WTC11 (cell line): ENCODE results near the gene MYH9. TPM values are rescaled to one million over a fixed set of nuclear protein-coding genes. Genes with fewer than 3 reads are reported as not detected.

Experiments used
- ATAC-seq: fragments of 200-7000 bp; cut with Tn5 transposase; 2 replicates; pipeline ENCODE4 v1.10.0; 2021; ENCODE audit warnings: mild to moderate bottlenecking, moderate library complexity
- CTCF ChIA-PET: fragments of 300-600 bp; sonication (Branson Sonifier 250); formaldehyde crosslinking; loops from one replicate; lab custom pipeline; 2021; ENCODE audit warnings: antibody characterized with exemption; lab: Charles Lee
- POLR2A ChIA-PET: fragments of 350-600 bp; sonication (Branson Sonifier 250); formaldehyde crosslinking; loops from one replicate; lab custom pipeline; 2021; ENCODE audit warnings: antibody characterized with exemption; lab: Charles Lee
- DNase-seq: peaks from one replicate; pipeline ENCODE4 v3.0.0; 2021; ENCODE audit warnings: low spot score
- H3K27ac Mint-ChIP-seq: 2 replicates; pipeline ENCODE4 v1.8.0; 2021; ENCODE audit warnings: mixed read lengths
- H3K27me3 Mint-ChIP-seq: 2 replicates; pipeline ENCODE4 v1.8.0; 2021; ENCODE audit warnings: low read depth, mild to moderate bottlenecking, moderate library complexity, mixed read lengths
- H3K36me3 Mint-ChIP-seq: 2 replicates; pipeline ENCODE4 v1.8.0; 2021; ENCODE audit warnings: mixed read lengths
- H3K4me1 Mint-ChIP-seq: 2 replicates; pipeline ENCODE4 v1.8.0; 2022; ENCODE audit warnings: mixed read lengths
- H3K4me3 Mint-ChIP-seq: 2 replicates; pipeline ENCODE4 v1.8.0; 2021; ENCODE audit warnings: mild to moderate bottlenecking, moderate library complexity, mixed read lengths
- H3K9me3 Mint-ChIP-seq: 2 replicates; pipeline ENCODE4 v1.8.0; 2021; ENCODE audit warnings: mixed read lengths
- CBFB ChIP-seq: sonication (generic); formaldehyde crosslinking; IDR thresholded peaks from 2 replicates; pipeline ENCODE4 v1.8.1; 2022; ENCODE audit warnings: mild to moderate bottlenecking, low read depth, missing genetic modification reagents
- CREB1 ChIP-seq: sonication (generic); formaldehyde crosslinking; IDR thresholded peaks from 2 replicates; pipeline ENCODE4 v1.8.0; 2023; ENCODE audit warnings: mild to moderate bottlenecking, missing genetic modification reagents
- ELF4 ChIP-seq: sonication (generic); formaldehyde crosslinking; IDR thresholded peaks from 2 replicates; pipeline ENCODE4 v1.8.1; 2022; ENCODE audit warnings: low read depth, mild to moderate bottlenecking, moderate library complexity, missing genetic modification reagents
- ESRRA ChIP-seq: sonication (generic); formaldehyde crosslinking; IDR thresholded peaks from 2 replicates; pipeline ENCODE4 v1.8.1; 2022; ENCODE audit warnings: mild to moderate bottlenecking, missing genetic modification reagents, borderline replicate concordance
- ETV6 ChIP-seq: sonication (generic); formaldehyde crosslinking; IDR thresholded peaks from 2 replicates; pipeline ENCODE4 v1.8.1; 2022; ENCODE audit warnings: mild to moderate bottlenecking, missing genetic modification reagents
- FOXK1 ChIP-seq: sonication (generic); formaldehyde crosslinking; IDR thresholded peaks from 2 replicates; pipeline ENCODE4 v1.8.0; 2022; ENCODE audit warnings: mild to moderate bottlenecking, moderate library complexity, missing genetic modification reagents
- IRF2 ChIP-seq: sonication (generic); formaldehyde crosslinking; IDR thresholded peaks from 2 replicates; pipeline ENCODE4 v1.8.0; 2022; ENCODE audit warnings: low read depth, missing genetic modification reagents, borderline replicate concordance
- NFATC4 ChIP-seq: fragments of 250-450 bp; sonication (Bioruptor Pico); IDR thresholded peaks from 2 replicates; pipeline ENCODE4 v1.9.0; 2021; ENCODE audit warnings: mild to moderate bottlenecking
- NFYB ChIP-seq: sonication (generic); formaldehyde crosslinking; conservative IDR thresholded peaks from 2 replicates; pipeline ENCODE4 v1.8.0; 2022; ENCODE audit warnings: low read depth, missing genetic modification reagents
- NR1H2 ChIP-seq: sonication (generic); formaldehyde crosslinking; IDR thresholded peaks from 2 replicates; pipeline ENCODE4 v1.9.0; 2021; ENCODE audit warnings: mild to moderate bottlenecking, moderate library complexity, missing genetic modification reagents
- SMAD3 ChIP-seq: sonication (generic); formaldehyde crosslinking; IDR thresholded peaks from 2 replicates; pipeline ENCODE4 v1.8.0; 2022; ENCODE audit warnings: missing genetic modification reagents, mild to moderate bottlenecking, borderline replicate concordance
- SMAD4 ChIP-seq: sonication (generic); formaldehyde crosslinking; IDR thresholded peaks from 2 replicates; pipeline ENCODE4 v1.8.0; 2022; ENCODE audit warnings: mild to moderate bottlenecking, missing genetic modification reagents
- ZNF138 ChIP-seq: sonication (generic); formaldehyde crosslinking; conservative IDR thresholded peaks from 2 replicates; pipeline ENCODE4 v1.8.1; 2022; ENCODE audit warnings: mild to moderate bottlenecking, moderate library complexity, missing genetic modification reagents
- ZNF423 ChIP-seq: fragments of 250-450 bp; sonication (Bioruptor Pico); IDR thresholded peaks from 2 replicates; pipeline ENCODE4 v2.1.2; 2022; ENCODE audit warnings: mild to moderate bottlenecking, moderate library complexity
- total RNA-seq: library from RNA; stranded (reverse); gene quantifications from 3 replicates; pipeline ENCODE4 v1.2.3, GENCODE V29; 2021
- TF ChIP-seq, protein P1 (sequence below): sonication (generic); formaldehyde crosslinking; IDR thresholded peaks from 2 replicates; pipeline ENCODE4 v1.8.1; 2023; ENCODE audit warnings: mild to moderate bottlenecking, missing genetic modification reagents
- TF ChIP-seq, protein P2 (sequence below): sonication (generic); formaldehyde crosslinking; IDR thresholded peaks from 2 replicates; pipeline ENCODE4 v1.8.1; 2022; ENCODE audit warnings: mild to moderate bottlenecking, moderate library complexity, missing genetic modification reagents
- TF ChIP-seq, protein P3 (sequence below): fragments of 250-450 bp; sonication (Bioruptor Pico); IDR thresholded peaks from 2 replicates; pipeline ENCODE4 v1.8.0; 2021; ENCODE audit warnings: mild to moderate bottlenecking
- TF ChIP-seq, protein P4 (sequence below): sonication (generic); formaldehyde crosslinking; IDR thresholded peaks from 2 replicates; pipeline ENCODE4 v1.8.1; 2023; ENCODE audit warnings: mild to moderate bottlenecking, missing genetic modification reagents, moderate library complexity
- TF ChIP-seq, protein P5 (sequence below): sonication (generic); formaldehyde crosslinking; IDR thresholded peaks from 2 replicates; pipeline ENCODE4 v1.8.0; 2022; ENCODE audit warnings: mild to moderate bottlenecking, missing genetic modification reagents
- TF ChIP-seq, protein P6 (sequence below): fragments of 250-450 bp; sonication (Bioruptor Pico); IDR thresholded peaks from 2 replicates; pipeline ENCODE4 v2.1.2; 2022; ENCODE audit warnings: mild to moderate bottlenecking, moderate library complexity
- TF ChIP-seq, protein P7 (sequence below): sonication (generic); formaldehyde crosslinking; IDR thresholded peaks from 2 replicates; pipeline ENCODE4 v1.8.1; 2023; ENCODE audit warnings: mild to moderate bottlenecking, missing genetic modification reagents, moderate library complexity
- TF ChIP-seq, protein P8 (sequence below): fragments of 250-450 bp; sonication (Bioruptor Pico); conservative IDR thresholded peaks from 2 replicates; pipeline ENCODE4 v1.9.0; 2021; ENCODE audit warnings: mild to moderate bottlenecking

MYH9 gene
- total RNA-seq, 1 experiment from 2014 or later = 277 TPM

DNA sequence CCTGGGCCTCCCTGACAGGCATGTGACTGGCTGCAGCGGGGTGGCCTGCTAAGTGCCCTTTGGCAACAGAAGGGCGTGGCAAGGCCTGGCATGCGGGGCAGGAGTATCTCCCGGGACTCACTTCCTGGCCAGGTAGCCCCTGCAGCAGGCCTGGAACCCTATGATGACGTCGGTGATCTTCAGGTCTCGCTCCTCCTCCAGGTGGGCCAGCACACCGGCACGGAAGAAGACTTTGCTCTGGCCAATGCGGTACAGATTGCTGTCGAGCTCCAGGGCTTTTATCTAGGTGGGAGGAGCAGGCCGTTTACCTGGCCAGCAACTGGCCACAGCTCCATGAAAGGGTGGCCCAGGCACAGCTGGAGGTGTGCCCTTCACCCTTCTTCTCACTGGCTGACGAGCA, 83.9 kb downstream of the MYH9 start (continued):
- TF ChIP-seq, protein P1, sequence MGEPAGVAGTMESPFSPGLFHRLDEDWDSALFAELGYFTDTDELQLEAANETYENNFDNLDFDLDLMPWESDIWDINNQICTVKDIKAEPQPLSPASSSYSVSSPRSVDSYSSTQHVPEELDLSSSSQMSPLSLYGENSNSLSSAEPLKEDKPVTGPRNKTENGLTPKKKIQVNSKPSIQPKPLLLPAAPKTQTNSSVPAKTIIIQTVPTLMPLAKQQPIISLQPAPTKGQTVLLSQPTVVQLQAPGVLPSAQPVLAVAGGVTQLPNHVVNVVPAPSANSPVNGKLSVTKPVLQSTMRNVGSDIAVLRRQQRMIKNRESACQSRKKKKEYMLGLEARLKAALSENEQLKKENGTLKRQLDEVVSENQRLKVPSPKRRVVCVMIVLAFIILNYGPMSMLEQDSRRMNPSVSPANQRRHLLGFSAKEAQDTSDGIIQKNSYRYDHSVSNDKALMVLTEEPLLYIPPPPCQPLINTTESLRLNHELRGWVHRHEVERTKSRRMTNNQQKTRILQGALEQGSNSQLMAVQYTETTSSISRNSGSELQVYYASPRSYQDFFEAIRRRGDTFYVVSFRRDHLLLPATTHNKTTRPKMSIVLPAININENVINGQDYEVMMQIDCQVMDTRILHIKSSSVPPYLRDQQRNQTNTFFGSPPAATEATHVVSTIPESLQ (CRISPR knock-in tag) = no peak
- TF ChIP-seq FOXK1 (CRISPR knock-in tag) (no peak), SMAD4 (CRISPR knock-in tag) (no peak), ELF4 (CRISPR knock-in tag) (no peak), ESRRA (no peak), SMAD3 (no peak), NR1H2 (no peak)
- TF ChIP-seq, protein P2, sequence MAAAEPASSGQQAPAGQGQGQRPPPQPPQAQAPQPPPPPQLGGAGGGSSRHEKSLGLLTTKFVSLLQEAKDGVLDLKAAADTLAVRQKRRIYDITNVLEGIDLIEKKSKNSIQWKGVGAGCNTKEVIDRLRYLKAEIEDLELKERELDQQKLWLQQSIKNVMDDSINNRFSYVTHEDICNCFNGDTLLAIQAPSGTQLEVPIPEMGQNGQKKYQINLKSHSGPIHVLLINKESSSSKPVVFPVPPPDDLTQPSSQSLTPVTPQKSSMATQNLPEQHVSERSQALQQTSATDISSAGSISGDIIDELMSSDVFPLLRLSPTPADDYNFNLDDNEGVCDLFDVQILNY (CRISPR knock-in tag) = no peak
- TF ChIP-seq, protein P3, sequence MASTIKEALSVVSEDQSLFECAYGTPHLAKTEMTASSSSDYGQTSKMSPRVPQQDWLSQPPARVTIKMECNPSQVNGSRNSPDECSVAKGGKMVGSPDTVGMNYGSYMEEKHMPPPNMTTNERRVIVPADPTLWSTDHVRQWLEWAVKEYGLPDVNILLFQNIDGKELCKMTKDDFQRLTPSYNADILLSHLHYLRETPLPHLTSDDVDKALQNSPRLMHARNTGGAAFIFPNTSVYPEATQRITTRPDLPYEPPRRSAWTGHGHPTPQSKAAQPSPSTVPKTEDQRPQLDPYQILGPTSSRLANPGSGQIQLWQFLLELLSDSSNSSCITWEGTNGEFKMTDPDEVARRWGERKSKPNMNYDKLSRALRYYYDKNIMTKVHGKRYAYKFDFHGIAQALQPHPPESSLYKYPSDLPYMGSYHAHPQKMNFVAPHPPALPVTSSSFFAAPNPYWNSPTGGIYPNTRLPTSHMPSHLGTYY (CRISPR knock-in tag) = no peak
- TF ChIP-seq, protein P4, sequence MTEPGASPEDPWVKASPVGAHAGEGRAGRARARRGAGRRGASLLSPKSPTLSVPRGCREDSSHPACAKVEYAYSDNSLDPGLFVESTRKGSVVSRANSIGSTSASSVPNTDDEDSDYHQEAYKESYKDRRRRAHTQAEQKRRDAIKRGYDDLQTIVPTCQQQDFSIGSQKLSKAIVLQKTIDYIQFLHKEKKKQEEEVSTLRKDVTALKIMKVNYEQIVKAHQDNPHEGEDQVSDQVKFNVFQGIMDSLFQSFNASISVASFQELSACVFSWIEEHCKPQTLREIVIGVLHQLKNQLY (CRISPR knock-in tag) = no peak

DNA sequence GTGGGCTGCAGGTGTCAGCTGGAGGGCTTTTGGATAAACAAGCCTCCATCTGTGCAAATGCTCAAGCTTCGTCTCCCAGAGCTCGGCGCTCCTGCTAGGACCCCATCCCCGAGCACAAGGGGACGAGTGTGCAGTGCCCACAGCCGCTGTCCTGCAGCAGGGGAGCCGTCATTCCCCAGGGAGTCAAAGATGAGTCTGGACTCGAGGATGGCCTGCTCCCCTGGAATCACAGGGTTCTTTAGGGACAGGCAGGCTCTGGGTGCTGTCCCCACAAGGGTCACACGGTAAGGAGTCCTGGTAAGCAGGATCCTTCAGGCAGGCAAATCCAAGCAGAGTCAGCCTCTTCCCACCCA, 84.7 kb downstream of the MYH9 start:
- no peak overlapping the region for H3K4me3 Mint-ChIP-seq
- no peak overlapping the region for H3K27ac Mint-ChIP-seq
- TF ChIP-seq IRF2 (CRISPR knock-in tag) = no peak
- TF ChIP-seq, protein P5, sequence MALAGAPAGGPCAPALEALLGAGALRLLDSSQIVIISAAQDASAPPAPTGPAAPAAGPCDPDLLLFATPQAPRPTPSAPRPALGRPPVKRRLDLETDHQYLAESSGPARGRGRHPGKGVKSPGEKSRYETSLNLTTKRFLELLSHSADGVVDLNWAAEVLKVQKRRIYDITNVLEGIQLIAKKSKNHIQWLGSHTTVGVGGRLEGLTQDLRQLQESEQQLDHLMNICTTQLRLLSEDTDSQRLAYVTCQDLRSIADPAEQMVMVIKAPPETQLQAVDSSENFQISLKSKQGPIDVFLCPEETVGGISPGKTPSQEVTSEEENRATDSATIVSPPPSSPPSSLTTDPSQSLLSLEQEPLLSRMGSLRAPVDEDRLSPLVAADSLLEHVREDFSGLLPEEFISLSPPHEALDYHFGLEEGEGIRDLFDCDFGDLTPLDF (CRISPR knock-in tag) = no peak
- TF ChIP-seq ZNF138 (CRISPR knock-in tag) = no peak
- TF ChIP-seq ZNF423 (CRISPR knock-in tag) = no peak
- TF ChIP-seq NFYB (CRISPR knock-in tag) = no peak
- TF ChIP-seq CBFB (CRISPR knock-in tag) = no peak

DNA sequence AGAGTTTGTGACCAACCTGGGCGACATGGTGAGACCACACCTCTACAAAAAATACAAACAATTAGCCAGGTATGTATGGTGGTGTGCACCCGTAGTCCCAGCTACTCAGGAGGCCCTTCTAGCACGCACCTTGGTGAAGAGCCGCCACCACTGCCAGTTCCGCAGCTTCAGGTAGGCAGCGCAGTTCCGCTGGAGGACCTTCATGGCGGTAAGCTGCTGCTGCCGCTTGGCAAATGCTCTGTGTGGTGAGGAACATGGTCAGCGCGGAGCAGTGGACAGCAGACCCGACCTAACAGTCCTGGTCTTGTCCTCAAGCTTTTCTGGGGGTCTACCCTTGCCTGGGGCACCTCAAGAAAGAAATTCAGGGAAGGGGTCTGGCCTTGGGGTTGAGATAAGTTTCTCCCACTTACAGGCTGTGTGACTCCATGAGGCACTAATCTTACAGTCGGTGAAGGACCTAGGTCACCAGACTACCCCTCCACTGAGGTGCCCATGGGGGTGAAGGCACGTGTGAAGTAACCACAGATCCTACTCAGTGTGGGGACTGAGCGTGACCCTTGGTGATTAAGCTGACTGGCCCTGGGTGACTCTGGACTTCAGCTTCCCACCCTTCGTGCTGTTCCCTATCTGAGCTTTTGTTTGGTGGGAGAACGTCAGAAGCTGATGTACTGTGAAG, 85.2 kb downstream of the MYH9 start:
- Mint-ChIP-seq H3K4me1 (no peaks in the 10 kb centered on the region), H3K4me3 (no peak overlapping the region), H3K9me3 (no peaks in the 10 kb centered on the region), H3K27me3 (no peaks in the 10 kb centered on the region), H3K27ac (no peak overlapping the region), H3K36me3 (peaks cover 73% of the 10 kb centered on the region)
- DNase-seq (no peak), ATAC-seq (no peak)
- ChIA-PET CTCF (interaction anchor here (0.8 to 3.2 kb wide), 7 partner anchors 11 to 184 kb away, joined by 3 to 62 read pairs (median 11); no protein-coding TSS in a partner anchor), POLR2A (no interaction called here)
- TF ChIP-seq, protein P6, sequence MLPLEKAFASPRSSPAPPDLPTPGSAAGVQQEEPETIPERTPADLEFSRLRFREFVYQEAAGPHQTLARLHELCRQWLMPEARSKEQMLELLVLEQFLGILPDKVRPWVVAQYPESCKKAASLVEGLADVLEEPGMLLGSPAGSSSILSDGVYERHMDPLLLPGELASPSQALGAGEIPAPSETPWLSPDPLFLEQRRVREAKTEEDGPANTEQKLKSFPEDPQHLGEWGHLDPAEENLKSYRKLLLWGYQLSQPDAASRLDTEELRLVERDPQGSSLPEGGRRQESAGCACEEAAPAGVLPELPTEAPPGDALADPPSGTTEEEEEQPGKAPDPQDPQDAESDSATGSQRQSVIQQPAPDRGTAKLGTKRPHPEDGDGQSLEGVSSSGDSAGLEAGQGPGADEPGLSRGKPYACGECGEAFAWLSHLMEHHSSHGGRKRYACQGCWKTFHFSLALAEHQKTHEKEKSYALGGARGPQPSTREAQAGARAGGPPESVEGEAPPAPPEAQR = no peak
- TF ChIP-seq, protein P7, sequence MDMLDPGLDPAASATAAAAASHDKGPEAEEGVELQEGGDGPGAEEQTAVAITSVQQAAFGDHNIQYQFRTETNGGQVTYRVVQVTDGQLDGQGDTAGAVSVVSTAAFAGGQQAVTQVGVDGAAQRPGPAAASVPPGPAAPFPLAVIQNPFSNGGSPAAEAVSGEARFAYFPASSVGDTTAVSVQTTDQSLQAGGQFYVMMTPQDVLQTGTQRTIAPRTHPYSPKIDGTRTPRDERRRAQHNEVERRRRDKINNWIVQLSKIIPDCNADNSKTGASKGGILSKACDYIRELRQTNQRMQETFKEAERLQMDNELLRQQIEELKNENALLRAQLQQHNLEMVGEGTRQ (CRISPR knock-in tag) = no peak
- TF ChIP-seq CREB1 (CRISPR knock-in tag) = no peak
- no peak for TF ChIP-seq NR1H2
- no peak for TF ChIP-seq ETV6
- no peak for TF ChIP-seq NFATC4 (CRISPR knock-in tag)
- TF ChIP-seq, protein P8, sequence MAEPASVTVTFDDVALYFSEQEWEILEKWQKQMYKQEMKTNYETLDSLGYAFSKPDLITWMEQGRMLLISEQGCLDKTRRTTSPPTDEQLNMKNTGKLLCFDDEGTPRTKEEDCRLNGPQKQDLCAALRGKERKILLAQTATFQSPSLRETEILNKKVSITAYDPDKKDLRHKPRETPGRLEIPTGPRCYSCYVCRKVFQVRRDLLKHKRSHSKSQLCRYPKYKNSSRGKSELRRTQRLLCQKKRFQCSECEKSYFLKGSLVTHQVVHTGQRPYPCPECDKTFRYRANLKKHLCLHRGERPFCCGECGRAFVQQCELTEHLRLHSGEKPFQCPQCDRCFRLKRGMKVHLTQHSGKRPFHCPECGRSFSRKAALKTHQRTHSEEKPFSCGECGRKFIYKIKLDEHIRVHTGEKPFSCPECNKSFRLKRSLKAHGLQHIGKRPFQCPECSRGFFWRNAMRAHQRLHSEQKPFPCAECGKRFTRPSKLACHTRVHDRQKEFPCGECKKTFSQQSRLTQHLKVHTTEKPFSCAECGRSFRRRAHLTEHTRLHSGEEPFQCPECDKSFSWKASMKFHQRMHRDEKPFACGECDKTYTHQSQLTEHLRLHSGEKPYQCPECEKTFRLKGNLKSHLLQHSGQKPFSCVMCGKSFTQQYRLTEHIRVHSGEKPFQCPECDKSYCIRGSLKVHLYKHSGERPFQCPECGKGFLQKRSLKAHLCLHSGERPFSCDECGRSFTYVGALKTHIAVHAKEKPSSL = no peak

More for the DNA sequence above, 84.7 kb downstream of the MYH9 start:
- CTCF ChIA-PET = interaction anchor here (0.8 to 3.2 kb wide), 4 partner anchors 10 to 184 kb away, joined by 3 to 62 read pairs (median 10); no protein-coding TSS in a partner anchor
- H3K27me3 Mint-ChIP-seq = no peaks in the 10 kb centered on the region
- POLR2A ChIA-PET = no interaction called here
- ATAC-seq (no peak), DNase-seq (no peak)
- H3K9me3 Mint-ChIP-seq = no peaks in the 10 kb centered on the region
- peaks cover 68% of the 10 kb centered on the region for H3K36me3 Mint-ChIP-seq
- H3K4me1 Mint-ChIP-seq = no peaks in the 10 kb centered on the region
